GM19372 (cell line): ENCODE measurements around the gene DLL1.
A peak's percentile ranks its signal among the peaks of the same experiment; 100 is the strongest.

Experiments used
- ATAC-seq: cut with Tn5 transposase; IDR thresholded peaks from one replicate; pipeline ENCODE4 v1.9.1; 2021; ENCODE audit warnings: mild to moderate bottlenecking, low read depth, moderate library complexity; ENCODE audit not compliant: unreplicated experiment

DLL1 gene

GRCh38 chr6:170296423-170296745, 5.5 kb upstream of the DLL1 start:
- ATAC-seq = no peak

GRCh38 chr6:170295510-170296422, 4.9 kb upstream of the DLL1 start:
- peak; percentile 54 for ATAC-seq

- ATAC-seq = no peak
Observed at GRCh38 chr6:170294813-170295509, 4.1 kb upstream of the DLL1 start.

- no peak for ATAC-seq
Observed at GRCh38 chr6:170294298-170294730, 3.4 kb upstream of the DLL1 start.

GRCh38 chr6:170293341-170294231, 2.7 kb upstream of the DLL1 start:
- ATAC-seq = no peak

- ATAC-seq = no peak
Observed at GRCh38 chr6:170292407-170293158, 1.7 kb upstream of the DLL1 start.

GRCh38 chr6:170292111-170292406, 1.2 kb upstream of the DLL1 start:
- no peak for ATAC-seq

- ATAC-seq = peak; percentile 35
Observed at GRCh38 chr6:170291271-170292110, 613 bp upstream of the DLL1 start.

GRCh38 chr6:170289951-170290295, 955 bp downstream of the DLL1 start:
- no peak for ATAC-seq

GRCh38 chr6:170289180-170289931, 1.5 kb downstream of the DLL1 start:
- ATAC-seq = no peak

GRCh38 chr6:170288852-170289179, 2.1 kb downstream of the DLL1 start:
- no peak for ATAC-seq

GRCh38 chr6:170288091-170288631, 2.7 kb downstream of the DLL1 start:
- ATAC-seq = no peak

GRCh38 chr6:170287371-170287876, 3.5 kb downstream of the DLL1 start:
- ATAC-seq = no peak

- no peak for ATAC-seq
Observed at GRCh38 chr6:170286934-170287265, 4.0 kb downstream of the DLL1 start.

- no peak for ATAC-seq
Observed at GRCh38 chr6:170286246-170286933, 4.5 kb downstream of the DLL1 start.

GRCh38 chr6:170285482-170285881, 5.4 kb downstream of the DLL1 start:
- no peak for ATAC-seq

- no peak for ATAC-seq
Observed at GRCh38 chr6:170284866-170285469, 5.9 kb downstream of the DLL1 start.
